Neuron (in vitro differentiated cells): ENCODE results near the gene S100A8.

Source experiments
- H2AFZ ChIP-seq: one replicate; pipeline ENCODE4 v1.6.1; 2013; ENCODE audit warnings: low read depth, mild to moderate bottlenecking, inconsistent platforms, low read length, moderate library complexity
- H3K27me3 ChIP-seq: one replicate; pipeline ENCODE4 v1.6.1; 2013; ENCODE audit warnings: low read length; ENCODE audit not compliant: insufficient read depth
- H3K36me3 ChIP-seq: one replicate; pipeline ENCODE4 v1.6.1; 2013; ENCODE audit warnings: low read length; ENCODE audit not compliant: insufficient read depth
- H3K4me1 ChIP-seq: one replicate; pipeline ENCODE4 v1.6.1; 2013; ENCODE audit warnings: low read length; ENCODE audit not compliant: insufficient read depth
- H3K4me3 ChIP-seq: 2 replicates; pipeline ENCODE4 v1.5.1; 2013; ENCODE audit warnings: mild to moderate bottlenecking, low read length, moderate library complexity
- H3K9me3 ChIP-seq: one replicate; pipeline ENCODE4 v1.6.1; 2013; ENCODE audit warnings: low read length

Gene S100A8

DNA sequence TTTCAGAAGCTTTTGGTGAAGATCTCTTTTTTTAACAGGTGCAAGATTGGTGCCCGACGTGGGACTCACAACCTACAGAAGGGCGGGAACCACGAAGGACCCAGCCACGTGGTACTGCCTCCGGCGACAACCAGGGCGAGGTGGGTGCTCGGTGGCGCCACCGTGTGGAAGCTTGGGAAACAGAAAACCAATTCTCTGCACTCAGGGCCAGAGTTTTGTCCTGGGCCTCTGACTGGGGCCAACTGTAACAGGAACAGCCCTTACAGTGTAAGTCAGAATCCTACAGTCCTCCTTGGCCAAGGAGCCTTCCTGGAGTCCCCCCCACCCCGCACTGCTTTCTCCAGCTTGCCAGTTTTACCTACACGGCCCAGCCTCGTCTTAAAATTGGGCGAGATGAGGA, 13.9 kb upstream of the S100A8 start:
- Histone ChIP-seq H3K9me3 (no peaks in the 10 kb centered on the region), H3K4me3 (no peak overlapping the region), H3K27me3 (peaks cover 5% of the 10 kb centered on the region), H3K36me3 (no peaks in the 10 kb centered on the region), H3K4me1 (no peaks in the 10 kb centered on the region), H2AFZ (no peak overlapping the region)

DNA sequence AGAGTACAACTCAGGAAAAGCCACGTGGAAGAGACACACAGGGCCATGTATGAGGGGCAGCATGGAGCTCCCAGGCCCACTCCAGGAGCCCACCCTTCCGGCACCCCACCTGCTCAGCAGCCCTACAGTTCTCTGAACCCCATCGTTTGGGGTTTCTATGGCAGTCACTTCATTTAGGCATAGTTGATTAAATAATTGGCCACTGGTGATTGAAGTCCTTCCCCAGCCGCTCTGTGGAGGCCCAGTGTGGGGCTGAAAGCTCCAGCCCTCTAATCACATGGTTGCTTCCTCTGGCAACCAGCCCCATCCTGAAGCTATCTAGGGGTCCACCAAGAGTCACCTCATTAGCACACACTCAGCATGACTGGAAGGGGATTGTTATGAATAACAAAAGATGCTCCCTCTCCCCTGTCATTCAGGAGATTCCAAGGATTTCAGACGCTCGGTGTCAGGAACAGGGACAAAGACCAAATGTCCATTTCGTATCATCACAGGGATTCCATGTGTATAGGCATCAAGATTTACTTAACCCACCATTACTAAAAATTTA, 13.3 kb upstream of the S100A8 start:
- Histone ChIP-seq H3K9me3 (no peaks in the 10 kb centered on the region), H3K27me3 (peaks cover 11% of the 10 kb centered on the region), H3K4me3 (no peak overlapping the region), H3K36me3 (no peaks in the 10 kb centered on the region), H3K4me1 (no peaks in the 10 kb centered on the region), H2AFZ (no peak overlapping the region)

DNA sequence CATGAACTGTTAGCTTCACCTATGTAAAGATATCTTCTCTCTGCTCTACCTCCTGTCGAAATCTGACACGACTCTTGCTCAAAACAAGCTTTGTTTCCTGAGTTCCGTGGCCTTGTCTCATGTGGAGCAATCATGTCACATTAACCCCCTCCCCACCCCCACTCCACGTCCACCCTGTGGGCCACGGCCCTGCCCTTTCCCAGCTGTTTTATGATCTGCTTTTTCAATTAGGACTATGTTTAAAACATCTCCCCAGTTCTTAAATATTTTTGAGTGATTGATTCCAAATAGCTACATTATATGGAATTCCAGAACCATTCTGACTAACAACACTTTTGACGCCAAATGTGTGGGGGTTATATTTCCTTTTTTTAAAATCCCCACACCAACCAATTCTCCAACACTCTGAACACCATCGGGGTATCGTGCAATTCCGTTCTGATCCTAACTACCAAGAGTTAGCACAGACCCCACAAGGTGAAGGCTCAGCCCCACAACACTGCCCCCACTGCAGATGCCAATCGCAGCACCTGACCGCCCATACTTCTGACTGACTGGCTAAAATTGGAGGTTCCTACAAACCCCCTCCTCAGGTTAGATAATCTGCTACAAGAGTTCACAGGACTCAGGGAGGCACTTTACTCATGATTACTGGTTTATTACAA, 12.7 kb upstream of the S100A8 start:
- H3K4me1 ChIP-seq = no peaks in the 10 kb centered on the region
- H2AFZ ChIP-seq = no peak overlapping the region
- peaks cover 15% of the 10 kb centered on the region for H3K27me3 ChIP-seq
- H3K9me3 ChIP-seq = no peaks in the 10 kb centered on the region
- no peak overlapping the region for H3K4me3 ChIP-seq
- no peaks in the 10 kb centered on the region for H3K36me3 ChIP-seq

DNA sequence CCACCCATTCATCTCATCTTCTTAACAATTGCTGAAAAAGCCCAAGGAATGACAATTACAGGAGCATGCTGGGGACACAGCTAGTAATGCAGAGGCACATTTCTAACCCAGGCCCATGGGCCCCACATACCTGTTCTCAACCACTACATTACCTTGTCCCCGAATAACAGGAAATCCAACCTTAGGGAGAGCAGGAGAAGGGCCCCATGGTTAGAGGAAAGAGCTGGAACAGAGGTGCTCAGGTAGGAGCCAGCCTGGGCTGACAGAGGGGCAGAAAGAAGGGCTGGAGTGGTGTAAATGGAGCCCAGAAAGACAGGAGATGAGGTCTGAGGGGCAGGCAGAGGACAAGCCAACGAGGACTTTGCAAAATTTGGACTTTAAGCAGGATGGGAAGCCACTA, 11.4 kb upstream of the S100A8 start:
- H3K4me1 ChIP-seq = no peaks in the 10 kb centered on the region
- no peak overlapping the region for H2AFZ ChIP-seq
- H3K36me3 ChIP-seq = no peaks in the 10 kb centered on the region
- H3K9me3 ChIP-seq = no peaks in the 10 kb centered on the region
- peaks cover 23% of the 10 kb centered on the region for H3K27me3 ChIP-seq
- H3K4me3 ChIP-seq = no peak overlapping the region

DNA sequence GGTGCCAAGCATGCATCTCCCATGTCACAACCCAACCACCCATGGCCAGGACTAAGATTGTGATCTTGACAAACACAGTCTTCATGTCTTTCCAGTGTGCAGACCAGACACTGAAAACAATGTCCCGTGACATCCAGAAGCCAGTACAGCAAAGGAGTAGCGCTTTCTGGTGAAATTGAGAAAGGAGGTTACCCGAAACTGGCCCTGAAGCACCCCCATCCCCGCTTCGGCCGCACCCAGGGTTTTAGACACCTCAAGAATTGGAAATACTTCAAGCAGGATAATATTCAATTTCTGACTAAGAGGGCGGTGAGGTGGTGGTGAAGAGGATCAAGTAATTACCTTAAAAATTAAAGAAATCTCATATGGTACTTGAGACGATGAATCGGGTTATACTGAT, 10.6 kb upstream of the S100A8 start:
- Histone ChIP-seq H3K9me3 (no peaks in the 10 kb centered on the region), H3K4me3 (no peak overlapping the region), H3K4me1 (no peaks in the 10 kb centered on the region), H3K36me3 (no peaks in the 10 kb centered on the region), H3K27me3 (peaks cover 31% of the 10 kb centered on the region), H2AFZ (no peak overlapping the region)

DNA sequence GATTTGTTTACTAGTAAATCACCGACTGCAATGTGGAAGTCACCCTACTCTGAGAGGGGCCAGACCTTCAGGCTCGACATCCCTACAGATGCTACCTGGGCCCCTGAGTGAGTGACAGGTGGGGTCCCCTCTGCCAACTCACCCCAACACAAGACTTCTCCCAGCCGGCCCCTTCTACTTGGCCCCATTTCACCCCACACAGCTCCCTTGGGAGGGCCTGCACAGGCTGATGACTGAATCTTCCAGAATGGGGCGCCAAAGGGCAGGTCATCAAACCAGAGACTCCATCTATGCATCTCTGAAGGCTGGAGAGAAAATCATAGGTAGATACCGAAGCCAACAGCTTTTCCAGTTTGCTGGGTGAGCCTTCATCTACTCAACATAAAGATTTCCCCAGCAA, 9.4 kb upstream of the S100A8 start:
- H2AFZ ChIP-seq = no peak overlapping the region
- peaks cover 40% of the 10 kb centered on the region for H3K27me3 ChIP-seq
- H3K9me3 ChIP-seq = no peaks in the 10 kb centered on the region
- H3K36me3 ChIP-seq = no peaks in the 10 kb centered on the region
- H3K4me1 ChIP-seq = no peaks in the 10 kb centered on the region
- no peak overlapping the region for H3K4me3 ChIP-seq

DNA sequence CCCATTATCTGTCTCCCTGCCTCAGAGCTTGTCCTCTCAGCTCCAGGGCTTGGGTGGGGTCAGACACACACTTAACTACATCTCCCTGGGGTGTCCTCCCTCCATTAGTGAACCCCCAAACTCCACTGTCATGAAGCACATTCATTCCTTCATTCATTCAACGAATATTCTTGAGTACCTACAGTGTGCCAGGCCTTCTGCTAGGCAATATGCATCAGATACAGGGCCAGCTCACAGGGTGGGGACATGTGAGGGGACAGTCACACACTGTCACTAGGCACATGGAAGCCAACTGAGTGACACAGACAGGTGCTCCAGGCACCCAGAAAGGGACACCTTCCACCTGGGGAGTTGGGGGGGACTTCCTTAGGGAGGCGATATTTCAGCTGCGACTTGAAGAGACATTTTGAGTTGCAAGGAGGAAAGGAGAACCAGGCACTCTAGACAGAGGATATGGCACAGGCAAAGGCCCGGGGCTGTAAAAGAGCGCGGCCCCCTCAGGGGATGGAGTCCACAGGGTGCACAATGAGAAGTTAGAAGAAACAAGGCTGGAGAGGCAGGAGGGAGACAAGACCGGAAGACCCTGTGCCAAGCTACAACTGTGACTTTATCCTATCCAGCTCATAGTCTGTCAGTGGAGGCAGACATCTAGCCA, 8.7 kb upstream of the S100A8 start:
- Histone ChIP-seq H3K4me1 (no peaks in the 10 kb centered on the region), H3K36me3 (no peaks in the 10 kb centered on the region), H3K27me3 (peaks cover 41% of the 10 kb centered on the region), H3K4me3 (no peak overlapping the region), H3K9me3 (no peaks in the 10 kb centered on the region), H2AFZ (no peak overlapping the region)

DNA sequence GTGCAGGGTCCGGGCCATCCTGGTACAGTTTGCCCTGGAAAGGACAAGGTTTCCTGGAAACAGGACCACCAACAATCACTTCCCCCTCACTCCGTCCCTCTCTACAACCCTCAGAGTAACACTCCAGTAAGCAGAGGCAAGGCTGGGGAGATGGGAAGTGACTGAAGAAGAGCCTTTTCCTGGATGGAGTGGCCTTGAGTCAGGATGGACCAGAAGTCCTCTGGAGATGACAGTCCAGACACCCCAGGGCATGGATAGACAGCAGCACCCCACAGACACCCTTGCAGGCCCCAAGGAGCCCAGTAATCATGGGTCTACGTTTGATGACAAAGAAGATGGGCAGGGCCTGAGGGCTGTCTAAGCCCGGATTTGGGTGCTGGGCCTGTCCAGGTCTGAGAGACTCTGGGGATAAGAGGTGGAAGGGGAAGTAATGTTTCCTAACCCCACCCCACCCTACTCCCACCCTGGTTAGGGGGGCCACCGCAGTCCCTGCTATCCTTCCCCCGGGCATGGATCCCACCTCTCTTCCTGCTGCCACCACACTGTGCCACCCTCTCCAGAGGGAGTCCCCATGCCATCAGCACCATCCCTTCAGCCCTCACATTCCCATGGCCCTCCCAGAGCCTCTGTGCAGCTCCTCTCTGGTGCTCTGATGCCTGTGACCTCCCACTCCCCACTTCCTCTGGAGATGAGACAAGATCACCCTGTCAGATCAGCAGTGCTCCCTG, 7.2 kb upstream of the S100A8 start:
- no peaks in the 10 kb centered on the region for H3K36me3 ChIP-seq
- no peak overlapping the region for H3K4me3 ChIP-seq
- no peak overlapping the region for H2AFZ ChIP-seq
- no peaks in the 10 kb centered on the region for H3K4me1 ChIP-seq
- H3K27me3 ChIP-seq = peaks cover 41% of the 10 kb centered on the region
- no peaks in the 10 kb centered on the region for H3K9me3 ChIP-seq

DNA sequence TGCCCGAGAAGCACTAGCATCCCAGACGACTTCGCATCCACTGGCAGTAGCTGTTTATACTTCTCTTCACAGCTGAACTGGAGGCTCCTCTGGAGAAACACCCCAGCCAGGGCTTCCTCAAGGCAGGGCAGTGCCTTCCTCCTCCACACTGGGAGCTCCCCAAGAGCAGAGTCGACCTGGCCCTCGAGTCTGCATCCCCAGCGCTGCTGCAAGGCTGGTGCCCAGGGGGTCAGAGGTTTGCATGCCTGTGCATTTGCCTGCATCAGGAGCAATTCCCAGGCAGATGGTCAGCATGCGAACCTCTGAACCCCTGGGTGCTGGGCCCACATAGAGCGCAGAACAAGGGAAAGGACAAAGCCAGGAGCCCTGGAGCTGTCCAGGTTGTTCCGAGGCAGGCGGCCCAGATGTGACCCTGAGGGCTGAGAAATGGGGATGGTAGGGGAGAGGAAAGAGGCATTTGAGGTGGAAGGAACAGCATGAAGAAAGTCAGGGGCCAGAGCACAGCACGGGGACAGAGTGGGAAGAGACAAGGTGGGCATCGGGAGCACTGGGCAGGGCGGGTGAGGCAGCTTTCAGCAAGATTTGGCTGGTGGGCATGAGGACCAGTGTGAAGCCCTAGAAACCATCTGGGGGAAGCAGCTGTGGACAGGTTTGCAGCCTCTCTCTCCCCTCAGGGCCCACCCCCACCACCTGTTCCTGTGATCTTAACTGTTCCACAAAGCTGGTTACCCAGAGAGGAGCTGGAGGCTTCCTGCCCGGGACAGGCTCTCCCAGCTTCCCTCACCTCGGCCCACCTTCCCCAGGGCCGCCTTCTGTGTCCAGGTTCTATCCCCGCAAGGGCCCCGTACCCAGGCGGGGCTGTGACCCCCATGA, 6.4 kb upstream of the S100A8 start:
- Histone ChIP-seq H3K4me3 (no peak overlapping the region), H2AFZ (no peak overlapping the region), H3K36me3 (no peaks in the 10 kb centered on the region), H3K9me3 (no peaks in the 10 kb centered on the region), H3K27me3 (peaks cover 41% of the 10 kb centered on the region), H3K4me1 (no peaks in the 10 kb centered on the region)

DNA sequence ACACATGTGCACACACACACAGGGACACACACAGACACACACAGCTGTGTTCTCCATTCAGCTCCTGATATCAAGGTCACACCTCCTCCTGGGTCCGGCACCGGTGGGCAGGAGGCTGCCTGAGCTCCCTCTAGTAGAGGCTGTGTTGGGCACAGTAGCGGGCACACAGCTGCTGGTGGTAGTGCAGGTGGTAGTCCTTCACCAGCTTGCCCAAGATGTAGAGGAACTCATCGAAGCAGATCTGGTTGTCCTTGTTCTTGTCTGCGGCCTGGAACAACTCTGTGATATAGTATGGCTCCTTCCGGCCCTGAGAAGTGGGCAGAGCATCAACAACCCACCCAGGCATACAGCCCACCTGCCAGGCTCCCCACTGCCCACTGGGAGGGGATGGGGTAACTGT, 5.6 kb upstream of the S100A8 start:
- no peak overlapping the region for H2AFZ ChIP-seq
- peaks cover 40% of the 10 kb centered on the region for H3K27me3 ChIP-seq
- no peaks in the 10 kb centered on the region for H3K9me3 ChIP-seq
- no peaks in the 10 kb centered on the region for H3K4me1 ChIP-seq
- H3K36me3 ChIP-seq = no peaks in the 10 kb centered on the region
- no peak overlapping the region for H3K4me3 ChIP-seq

DNA sequence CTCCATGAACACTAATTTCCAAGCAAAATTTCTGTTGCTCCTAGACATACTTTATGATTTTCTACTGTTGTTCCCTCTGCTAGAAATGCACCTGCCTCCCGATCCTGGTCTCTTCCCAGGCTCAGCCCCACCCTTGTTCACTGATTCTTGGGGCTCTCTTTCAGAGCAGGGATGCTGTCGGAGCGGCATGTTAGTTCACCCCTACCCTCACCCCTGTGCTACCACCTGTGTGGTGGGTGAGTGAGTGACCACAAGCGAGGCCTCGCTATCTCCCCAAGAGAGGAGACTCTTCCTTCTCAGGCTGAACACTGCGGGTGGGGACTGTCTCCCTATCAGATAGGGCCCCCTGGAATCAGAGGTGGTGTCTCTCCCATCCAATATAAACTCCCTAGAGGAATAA, 4.9 kb upstream of the S100A8 start:
- H3K4me3 ChIP-seq = no peak overlapping the region
- H3K4me1 ChIP-seq = no peaks in the 10 kb centered on the region
- H2AFZ ChIP-seq = no peak overlapping the region
- no peaks in the 10 kb centered on the region for H3K9me3 ChIP-seq
- no peaks in the 10 kb centered on the region for H3K36me3 ChIP-seq
- peaks cover 37% of the 10 kb centered on the region for H3K27me3 ChIP-seq

DNA sequence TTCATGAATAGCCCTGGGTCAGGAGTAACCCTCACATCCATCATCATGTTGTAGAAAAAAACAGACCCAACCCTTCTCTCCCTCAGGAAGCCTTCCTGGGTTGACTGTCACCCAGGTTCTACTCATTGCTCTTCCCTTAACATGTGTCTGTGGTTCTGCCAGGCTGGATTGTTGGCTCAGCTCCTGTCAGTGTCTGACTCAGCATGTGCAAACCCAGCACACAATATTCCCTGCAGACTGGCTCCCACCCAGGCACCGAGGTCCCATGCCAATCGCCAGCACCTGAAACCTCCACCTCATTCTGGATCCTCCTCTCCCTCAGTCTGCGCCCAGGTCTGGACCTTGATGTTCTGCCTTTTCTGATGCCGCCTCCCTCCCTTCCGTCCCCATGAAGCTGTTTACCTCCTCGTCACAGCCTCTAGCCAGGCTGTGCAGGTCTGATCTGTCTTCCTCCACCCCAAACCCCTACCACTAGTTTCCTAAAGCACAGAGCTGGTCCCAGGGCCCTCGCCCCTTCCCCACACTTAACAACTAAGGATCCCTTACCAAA, 4.3 kb upstream of the S100A8 start:
- H3K36me3 ChIP-seq = no peaks in the 10 kb centered on the region
- no peaks in the 10 kb centered on the region for H3K4me1 ChIP-seq
- no peaks in the 10 kb centered on the region for H3K9me3 ChIP-seq
- no peak overlapping the region for H2AFZ ChIP-seq
- no peak overlapping the region for H3K4me3 ChIP-seq
- H3K27me3 ChIP-seq = peaks cover 42% of the 10 kb centered on the region
